A549 treated with CpdA at 1 μM for 4 hours (cell line): ENCODE results near the gene ZNF777. TPM values are rescaled to one million over a fixed set of nuclear protein-coding genes. Genes with fewer than 3 reads are reported as not detected.

Experiments
- total RNA-seq: library from RNA; stranded (reverse); fragments of 200-300 nt; extraction: Qiagen RNA extraction; gene quantifications from 5 replicates; pipeline ENCODE4 v1.2.3, GENCODE V29; 2022; ENCODE audit warnings: low read depth

Gene ZNF777
- 16.2 to 21.0 TPM (median 20.0 TPM) in 5 replicates for total RNA-seq

DNA sequence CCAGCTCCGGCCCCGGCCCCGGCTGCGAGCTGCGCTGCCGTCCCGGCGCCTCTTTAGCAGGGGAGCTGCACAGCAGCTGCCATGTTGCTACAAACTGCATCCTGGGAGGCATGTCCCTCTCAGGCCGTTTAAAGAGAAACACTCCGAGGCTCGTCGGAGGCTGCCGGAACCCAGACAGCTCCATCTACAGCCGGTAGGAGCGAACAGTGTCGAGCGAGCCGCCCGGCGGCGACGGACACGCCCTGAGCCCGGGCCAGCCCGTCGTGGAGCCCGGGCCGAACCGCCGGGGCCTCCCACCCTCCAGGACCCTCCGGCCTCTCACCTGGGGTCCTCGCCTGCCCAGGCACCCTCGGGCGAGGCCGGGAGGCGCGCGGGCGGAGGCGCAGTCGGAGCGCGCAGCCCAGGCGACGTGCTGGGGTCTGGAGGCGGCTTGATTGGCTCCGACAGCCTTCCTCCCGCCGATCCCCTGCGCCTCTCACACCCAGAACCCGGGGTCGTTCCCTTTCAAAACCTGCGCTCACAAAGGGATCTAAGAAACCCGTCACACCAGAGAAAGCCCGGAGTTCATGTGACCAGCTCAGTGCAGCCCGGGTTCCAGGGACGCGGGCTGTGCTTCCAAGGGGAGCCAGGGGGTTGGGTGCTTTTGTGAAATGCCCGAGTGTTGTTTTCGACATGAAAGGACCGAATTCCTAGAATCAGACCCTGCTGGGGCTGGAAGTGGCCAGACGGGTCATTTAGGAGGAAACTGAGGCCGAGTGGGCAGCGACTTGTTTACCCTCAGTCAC, at the start of gene ZNF777:
Gene ZNF777, minus strand, starts transcription at position 570 of the 785 bp plus-strand sequence. CDS start 5,040 bp downstream, outside the sequence.

GRCh38 chr7:149497467-149498261, 36.8 kb upstream of the ZNF777 start, which contains the start of gene ZNF746:
ZNF746 (minus strand) TSS chr7:149497809; CDS start chr7:149497536, 273 bp downstream.

Other genes with a start within 250 kb of the ZNF777 start
- 11.6 to 14.0 TPM (median 12.6 TPM) in 5 replicates for gene ZNF212, start 221.4 kb downstream of the ZNF777 start, total RNA-seq
- 5.5 to 8.9 TPM (median 6.0 TPM) in 5 replicates for gene ZNF783, start 198.9 kb downstream of the ZNF777 start, total RNA-seq
- gene ZNF746, start 36.7 kb upstream of the ZNF777 start, total RNA-seq: 14.3 to 18.2 TPM (median 17.0 TPM) in 5 replicates